Sigmoid colon (tissue), 4 donors: ENCODE data around the gene ARHGAP15.

Experiments used
- POLR2AphosphoS5 ChIP-seq, 4 donors: sonication (generic); formaldehyde crosslinking; IDR thresholded peaks; one replicate each; pipeline ENCODE4 v1.6.1; 2017; ENCODE audit warnings: antibody characterized with exemption in 4 of 4
- TF ChIP-seq, protein P1 (sequence below), 4 experiments: fragments of 450-650 bp in 3 of 4; fragments of 200-600 bp in 1 of 4; IDR thresholded peaks; one replicate each; pipeline ENCODE4 v1.5.1; 2016 to 2019; ENCODE audit warnings: antibody characterized with exemption in 4 of 4, mild to moderate bottlenecking in 3 of 4, moderate library complexity in 2 of 4

DNA sequence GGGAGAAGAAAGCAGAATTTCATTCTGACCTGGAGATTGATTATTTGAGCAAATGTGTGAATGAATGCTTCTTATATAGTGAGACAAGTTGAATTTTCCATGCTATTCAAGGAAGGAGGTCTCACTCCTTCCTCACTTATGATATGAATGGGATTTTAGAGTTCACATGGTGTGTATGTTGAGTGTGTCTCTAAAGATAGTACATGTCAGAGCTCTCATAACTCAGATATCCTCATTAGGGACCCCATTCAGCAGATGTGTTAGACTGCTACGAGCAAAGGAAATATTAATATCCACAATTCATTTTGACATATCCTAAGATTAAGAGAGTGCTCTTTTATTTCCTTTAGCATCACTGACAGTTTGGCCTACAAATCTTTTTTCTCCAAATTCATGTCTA lies 368.5 kb downstream of the ARHGAP15 start:
- TF ChIP-seq, protein P1, sequence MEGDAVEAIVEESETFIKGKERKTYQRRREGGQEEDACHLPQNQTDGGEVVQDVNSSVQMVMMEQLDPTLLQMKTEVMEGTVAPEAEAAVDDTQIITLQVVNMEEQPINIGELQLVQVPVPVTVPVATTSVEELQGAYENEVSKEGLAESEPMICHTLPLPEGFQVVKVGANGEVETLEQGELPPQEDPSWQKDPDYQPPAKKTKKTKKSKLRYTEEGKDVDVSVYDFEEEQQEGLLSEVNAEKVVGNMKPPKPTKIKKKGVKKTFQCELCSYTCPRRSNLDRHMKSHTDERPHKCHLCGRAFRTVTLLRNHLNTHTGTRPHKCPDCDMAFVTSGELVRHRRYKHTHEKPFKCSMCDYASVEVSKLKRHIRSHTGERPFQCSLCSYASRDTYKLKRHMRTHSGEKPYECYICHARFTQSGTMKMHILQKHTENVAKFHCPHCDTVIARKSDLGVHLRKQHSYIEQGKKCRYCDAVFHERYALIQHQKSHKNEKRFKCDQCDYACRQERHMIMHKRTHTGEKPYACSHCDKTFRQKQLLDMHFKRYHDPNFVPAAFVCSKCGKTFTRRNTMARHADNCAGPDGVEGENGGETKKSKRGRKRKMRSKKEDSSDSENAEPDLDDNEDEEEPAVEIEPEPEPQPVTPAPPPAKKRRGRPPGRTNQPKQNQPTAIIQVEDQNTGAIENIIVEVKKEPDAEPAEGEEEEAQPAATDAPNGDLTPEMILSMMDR (IDR thresholded peaks at IDR 0.05): no peak
- TF ChIP-seq POLR2AphosphoS5 (IDR thresholded peaks at IDR 0.05): no peak
